HepG2 (cell line): ENCODE results near the gene AGXT. TPM values are rescaled to one million over a fixed set of nuclear protein-coding genes. Genes with fewer than 3 reads are reported as not detected.

ENCODE experiments used
- CENPBD1 ChIP-seq: sonication (generic); formaldehyde crosslinking; IDR thresholded peaks from 2 replicates; pipeline ENCODE4 v1.8.0; 2022; ENCODE audit warnings: missing genetic modification reagents, low read depth, mild to moderate bottlenecking, borderline replicate concordance
- DBP ChIP-seq: sonication (generic); formaldehyde crosslinking; IDR thresholded peaks from 2 replicates; pipeline ENCODE4 v1.4.0; 2020; ENCODE audit warnings: missing genetic modification reagents; ENCODE audit errors: not compliant biosample characterization
- E2F5 ChIP-seq: sonication (generic); formaldehyde crosslinking; conservative IDR thresholded peaks from 2 replicates; pipeline ENCODE4 v1.4.0; 2020; ENCODE audit warnings: missing genetic modification reagents
- ETV6 ChIP-seq: sonication (generic); formaldehyde crosslinking; conservative IDR thresholded peaks from 2 replicates; pipeline ENCODE4 v1.4.0; 2020; ENCODE audit warnings: missing genetic modification reagents
- HNF4A ChIP-seq: sonication (generic); formaldehyde crosslinking; IDR thresholded peaks from 2 replicates; pipeline ENCODE4 v1.4.0; 2020; ENCODE audit warnings: missing genetic modification reagents
- MEIS2 ChIP-seq: sonication (generic); formaldehyde crosslinking; IDR thresholded peaks from 2 replicates; pipeline ENCODE4 v1.9.0; 2021; ENCODE audit warnings: mild to moderate bottlenecking, missing genetic modification reagents
- REST ChIP-seq, 2 experiments: IDR thresholded peaks; 2 replicates each; pipeline ENCODE4 v1.6.1; 2011 to 2012; ENCODE audit warnings: low read length in 2 of 2, borderline replicate concordance in 1 of 2, low read depth in 1 of 2, mild to moderate bottlenecking in 1 of 2, moderate library complexity in 1 of 2
- RXRA ChIP-seq: sonication (generic); formaldehyde crosslinking; IDR thresholded peaks from 2 replicates; pipeline ENCODE4 v1.5.1; 2020; ENCODE audit warnings: missing genetic modification reagents
- STAT6 ChIP-seq: sonication (generic); formaldehyde crosslinking; IDR thresholded peaks from 2 replicates; pipeline ENCODE4 v1.4.0; 2020; ENCODE audit warnings: missing genetic modification reagents, mild to moderate bottlenecking, borderline replicate concordance
- TCF12 ChIP-seq, 2 experiments: fragments of 450-650 bp in 1 of 2; sonication (generic) in 1 of 2; formaldehyde crosslinking in 1 of 2; IDR thresholded peaks; 2 replicates each; pipeline versions ENCODE4 v1.6.1 to v1.8.0; 2017 to 2022; ENCODE audit warnings: antibody characterized with exemption in 1 of 2, mild to moderate bottlenecking in 1 of 2, missing genetic modification reagents in 1 of 2, moderate library complexity in 1 of 2
- ZFP37 ChIP-seq: sonication (generic); formaldehyde crosslinking; IDR thresholded peaks from 2 replicates; pipeline ENCODE4 v1.4.0; 2020; ENCODE audit warnings: missing genetic modification reagents, borderline replicate concordance
- ZKSCAN8 ChIP-seq: IDR thresholded peaks from 2 replicates; pipeline ENCODE4 v1.6.1; 2016; ENCODE audit warnings: borderline replicate concordance, missing genetic modification reagents, missing compliant biosample characterization
- ZNF367 ChIP-seq: sonication (generic); formaldehyde crosslinking; IDR thresholded peaks from 2 replicates; pipeline ENCODE4 v1.4.0; 2020; ENCODE audit warnings: missing genetic modification reagents, borderline replicate concordance
- ZNF530 ChIP-seq: sonication (generic); formaldehyde crosslinking; IDR thresholded peaks from 2 replicates; pipeline ENCODE4 v1.5.0; 2020; ENCODE audit warnings: low read depth, mild to moderate bottlenecking, missing genetic modification reagents
- ZNF660 ChIP-seq: sonication (generic); formaldehyde crosslinking; IDR thresholded peaks from 2 replicates; pipeline ENCODE4 v1.5.1; 2020; ENCODE audit warnings: mild to moderate bottlenecking, low read depth, missing genetic modification reagents, borderline replicate concordance
- ZNF737 ChIP-seq: sonication (generic); formaldehyde crosslinking; IDR thresholded peaks from 2 replicates; pipeline ENCODE4 v1.5.0; 2020; ENCODE audit warnings: missing genetic modification reagents, mild to moderate bottlenecking, borderline replicate concordance
- ZNF878 ChIP-seq: sonication (generic); formaldehyde crosslinking; IDR thresholded peaks from 2 replicates; pipeline ENCODE4 v1.8.1; 2023; ENCODE audit warnings: mild to moderate bottlenecking, missing genetic modification reagents, moderate library complexity
- ZNF891 ChIP-seq: sonication (generic); formaldehyde crosslinking; IDR thresholded peaks from 2 replicates; pipeline ENCODE4 v1.5.0; 2020; ENCODE audit warnings: mild to moderate bottlenecking, missing genetic modification reagents
- ZSCAN31 ChIP-seq: sonication (generic); formaldehyde crosslinking; IDR thresholded peaks from 2 replicates; pipeline ENCODE4 v1.5.0; 2020; ENCODE audit warnings: low read depth, mild to moderate bottlenecking, missing genetic modification reagents
- polyA plus RNA-seq, 8 experiments: library from polyadenylated mRNA; depleted of rRNA in 3 of 8; stranded (reverse) in 7 of 8; unstranded in 1 of 8; fragments of >200 nt; fragmentation: Illumina TruSeq in 4 of 8; extraction: Trizol in 4 of 8; gene quantifications; 2 replicates each; pipeline versions ENCODE4 v1.2.1 to v1.2.3, GENCODE V29; 2011 to 2016; ENCODE audit warnings: low read depth in 4 of 8, missing spikeins in 1 of 8, mixed read lengths in 1 of 8; ENCODE audit not compliant: insufficient read depth in 1 of 8
- total RNA-seq, 5 experiments: library from RNA; depleted of rRNA; stranded (reverse); fragments of >200 nt; fragmentation: Illumina TruSeq; extraction: Trizol; gene quantifications; 2 replicates each; pipeline ENCODE4 v1.2.3, GENCODE V29; 2016; ENCODE audit warnings: low read depth in 1 of 5

Gene AGXT
- total and polyA plus RNA-seq, 2 of the 13 experiments (the other 11 are each of a cell fraction or from before 2014, with no cell fraction given), result 41.9 to 96.1 TPM

GRCh38 chr2:240868286-240869108 is at the start of gene AGXT (continued):
- TF ChIP-seq TCF12 (IDR thresholded peaks at IDR 0.05) (no peak), TCF12 (CRISPR knock-in tag; IDR thresholded peaks at IDR 0.05) (no peak), DBP (CRISPR knock-in tag) (peak; percentile 66), ZSCAN31 (peak; percentile 55), ZFP37 (peak; percentile 75; the same call in 1 of the 2 replicates), REST (IDR thresholded peaks at IDR 0.05; ENCODE audit: borderline replicate concordance in 1 of 2, low read depth in 1 of 2, low read length in 2 of 2) (0 out of 4 replicates have a peak, but pooled peaks of 1 of the 2 experiments have one; percentile 14), RXRA (CRISPR knock-in tag) (peak; percentile 91), ZNF878 (CRISPR knock-in tag) (peak; percentile 91), MEIS2 (CRISPR knock-in tag) (peak; percentile 62; the same call in 1 of the 2 replicates), ZKSCAN8 (CRISPR knock-in tag) (no peak), E2F5 (CRISPR knock-in tag) (no peak), ZNF530 (CRISPR knock-in tag) (no peak), ETV6 (CRISPR knock-in tag) (no peak), ZNF737 (CRISPR knock-in tag) (no peak), ZNF367 (CRISPR knock-in tag) (no peak), ZNF891 (CRISPR knock-in tag) (0 out of 2 replicates have a peak, but pooled peaks have one; percentile 61), CENPBD1 (CRISPR knock-in tag) (no peak), STAT6 (peak; percentile 87; the same call in 1 of the 2 replicates), HNF4A (CRISPR knock-in tag) (peak; percentile 84), ZNF660 (CRISPR knock-in tag) (no peak)
